GM18868 (cell line): ENCODE results near the gene RRP36.

Experiments
- ATAC-seq: cut with Tn5 transposase; IDR thresholded peaks from one replicate; pipeline ENCODE4 v1.9.1; 2021; ENCODE audit warnings: mild to moderate bottlenecking, moderate library complexity; ENCODE audit not compliant: unreplicated experiment

Gene RRP36

GRCh38 chr6:43006251-43006650 is 15.2 kb upstream of the RRP36 start:
- ATAC-seq, result no peak

DNA sequence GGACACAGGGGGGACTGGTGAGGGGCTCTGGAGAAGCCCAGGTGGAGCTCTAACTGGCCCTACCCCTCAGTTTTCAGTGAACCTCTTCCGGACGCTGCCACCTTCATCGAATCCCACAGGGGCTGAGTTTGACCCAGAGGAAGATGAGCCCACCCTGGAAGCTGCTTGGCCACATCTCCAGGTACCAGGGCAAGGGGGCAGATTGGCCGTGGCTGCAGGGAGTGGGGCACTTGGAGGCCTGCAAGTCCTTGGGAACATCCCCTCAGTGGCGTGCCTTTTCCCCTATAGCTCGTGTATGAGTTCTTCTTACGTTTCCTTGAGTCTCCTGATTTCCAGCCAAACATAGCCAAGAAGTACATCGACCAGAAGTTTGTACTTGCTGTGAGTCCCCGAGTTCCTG is 14.3 kb upstream of the RRP36 start:
- no peak for ATAC-seq

- no peak for ATAC-seq
Measured at GRCh38 chr6:43009124-43009523, 12.3 kb upstream of the RRP36 start.

DNA sequence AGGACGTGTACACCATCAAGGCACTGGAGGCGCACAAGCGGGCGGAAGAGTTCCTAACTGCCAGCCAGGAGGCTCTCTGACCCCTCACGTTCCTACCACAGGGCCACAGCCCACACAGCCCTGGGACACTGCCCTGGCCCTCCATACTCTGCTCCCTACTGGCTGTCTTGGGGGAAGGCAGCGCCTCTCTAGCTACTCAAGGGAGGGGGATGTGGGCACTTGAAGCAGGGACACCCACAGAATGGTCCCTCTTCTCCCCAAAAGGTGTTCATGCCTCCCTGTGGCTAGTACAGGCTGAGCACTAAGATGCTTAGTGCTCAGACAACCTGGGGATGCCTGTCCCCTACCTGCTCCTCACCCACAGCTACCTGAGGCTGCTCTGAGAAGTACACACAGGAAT is 10.2 kb upstream of the RRP36 start:
- no peak for ATAC-seq

DNA sequence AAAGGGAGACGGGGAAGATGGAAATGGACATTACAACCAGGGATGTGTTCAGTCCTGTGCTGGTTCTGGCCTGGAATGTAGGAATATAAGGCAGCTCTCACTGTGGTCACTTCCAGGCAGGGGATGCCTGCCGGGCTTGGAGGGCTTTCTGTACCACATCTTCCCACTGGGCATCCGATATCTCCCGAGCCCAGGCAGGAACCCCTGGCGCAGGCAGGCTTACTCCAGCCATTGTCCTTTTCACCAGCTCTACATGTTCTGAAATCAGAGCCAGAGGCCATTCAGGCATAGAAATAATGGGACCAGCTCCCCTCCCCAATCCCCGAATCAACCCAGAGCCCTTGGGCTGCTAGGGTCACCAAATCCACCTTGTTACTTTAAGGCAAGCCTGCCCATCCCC is 9.1 kb upstream of the RRP36 start:
- ATAC-seq, result no peak

- ATAC-seq, result peak; percentile 2
Measured at GRCh38 chr6:43013097-43013842, 8.2 kb upstream of the RRP36 start.

DNA sequence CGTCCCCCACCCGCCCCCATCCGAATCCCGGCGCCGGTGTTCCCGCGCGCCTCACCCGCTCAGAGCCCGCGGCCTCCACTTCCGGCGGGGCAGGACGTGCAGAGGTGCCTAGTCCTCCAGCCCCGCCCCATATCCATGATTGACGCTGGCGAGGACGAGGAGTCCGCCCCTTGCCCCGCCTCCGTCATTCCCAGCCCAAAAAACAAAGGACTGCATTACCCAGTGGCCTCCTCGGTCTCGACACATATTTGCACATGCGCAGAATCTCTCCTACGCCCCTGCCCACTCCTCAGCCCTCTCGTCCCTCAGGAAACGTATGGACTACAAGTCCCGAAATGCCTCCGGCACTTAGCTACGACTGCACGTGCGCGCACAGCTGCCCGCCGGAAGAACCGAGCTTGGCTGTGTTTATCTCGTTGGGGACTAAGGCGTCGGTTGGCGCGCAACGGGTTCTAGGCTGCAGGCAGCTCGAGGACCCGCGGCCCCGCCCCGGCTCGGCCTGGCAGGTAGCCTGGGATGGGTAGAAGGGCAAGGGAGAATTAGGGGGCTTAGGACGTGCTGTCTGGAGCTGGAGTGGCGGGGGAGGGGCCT is 7.5 kb upstream of the RRP36 start, which contains the start of the genes KLHDC3 and MEA1:
Gene KLHDC3 (plus strand): TSS at position 407 of the 591 bp plus-strand sequence. CDS start 2,944 bp downstream, outside the sequence.
Gene MEA1 (minus strand): TSS at position 104 of the 591 bp plus-strand sequence. CDS start 133 bp downstream, outside the sequence.
- peak; percentile 91 for ATAC-seq

DNA sequence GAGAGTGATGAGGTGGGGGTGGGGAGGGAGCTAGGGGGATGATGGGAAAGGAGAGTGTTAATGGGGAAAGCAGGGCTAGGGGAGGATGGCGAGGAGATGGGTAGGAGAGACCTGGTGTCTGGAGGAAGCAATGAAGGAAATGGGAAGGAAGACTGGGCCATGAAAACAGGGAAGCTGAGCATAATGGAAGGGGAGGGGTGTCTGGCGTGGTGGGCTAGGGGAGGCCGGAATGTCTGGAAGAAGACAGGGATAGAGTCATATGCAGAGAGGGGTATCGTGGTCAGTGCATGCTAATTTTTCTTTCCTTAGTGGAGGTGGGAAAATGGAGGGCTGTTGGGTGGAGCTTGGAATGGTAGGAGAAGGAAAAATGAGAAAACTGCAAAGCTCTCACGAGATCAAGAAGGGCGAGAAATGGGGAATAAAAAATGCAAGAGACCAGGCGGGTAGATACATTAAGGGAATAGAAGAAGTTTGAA is 7.0 kb upstream of the RRP36 start:
- no peak for ATAC-seq

DNA sequence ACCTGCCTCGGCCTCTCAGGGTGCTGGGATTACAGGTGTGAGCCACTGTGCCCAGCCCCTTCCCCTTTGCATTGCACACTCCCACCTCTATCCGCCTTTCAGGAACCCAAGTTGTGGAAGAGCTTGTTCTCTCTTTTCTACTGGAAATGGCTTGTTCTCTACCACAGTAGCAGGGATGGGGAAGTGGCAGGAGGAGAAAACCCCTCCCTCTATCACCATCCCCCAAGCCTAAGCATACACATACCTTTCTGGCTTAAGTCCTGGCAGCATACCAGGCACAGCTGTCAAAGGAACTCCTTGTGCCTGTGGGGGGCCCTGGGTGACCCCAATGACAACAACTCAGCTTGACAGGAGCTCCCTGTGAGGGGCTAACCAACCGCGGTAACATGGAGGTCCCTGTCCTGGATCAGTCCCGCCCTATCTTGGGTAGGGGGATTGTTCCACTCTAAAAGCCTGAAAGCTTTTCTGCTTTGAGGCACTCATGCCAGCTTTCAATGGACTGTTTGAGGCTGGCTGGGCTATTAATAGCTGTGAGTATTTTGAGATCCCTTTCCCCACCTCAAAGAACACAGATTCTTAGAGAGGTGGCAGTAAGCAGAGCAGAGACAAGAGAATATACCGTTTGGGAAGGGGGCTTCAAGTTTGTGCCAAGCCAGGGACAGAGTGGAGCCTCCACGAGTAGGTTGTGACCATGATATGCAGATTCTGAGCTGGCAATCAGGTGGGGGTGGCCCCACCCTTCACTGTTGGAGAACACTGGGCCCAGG is 5.1 kb upstream of the RRP36 start:
- no peak for ATAC-seq

DNA sequence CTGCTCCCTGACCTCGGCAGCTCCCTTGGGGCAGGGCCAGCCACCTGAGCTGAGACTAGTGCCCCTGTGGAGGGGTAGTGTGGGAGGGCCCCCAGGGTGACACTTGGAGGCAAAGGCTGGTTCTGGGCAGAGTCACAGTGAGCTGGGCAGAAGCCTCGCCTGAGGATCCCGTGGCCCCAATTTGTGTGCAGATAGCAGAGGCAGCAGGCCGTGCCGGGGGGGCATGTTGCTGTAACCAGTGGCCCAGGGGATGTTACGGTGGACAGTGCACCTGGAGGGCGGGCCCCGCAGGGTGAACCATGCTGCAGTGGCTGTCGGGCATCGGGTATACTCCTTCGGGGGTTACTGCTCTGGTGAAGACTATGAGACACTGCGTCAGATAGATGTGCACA is 4.5 kb upstream of the RRP36 start:
- ATAC-seq, result no peak

GRCh38 chr6:43019152-43019551 is 2.3 kb upstream of the RRP36 start:
- ATAC-seq, result no peak

- ATAC-seq, result no peak
Measured at GRCh38 chr6:43020052-43020705, 1.2 kb upstream of the RRP36 start.

DNA sequence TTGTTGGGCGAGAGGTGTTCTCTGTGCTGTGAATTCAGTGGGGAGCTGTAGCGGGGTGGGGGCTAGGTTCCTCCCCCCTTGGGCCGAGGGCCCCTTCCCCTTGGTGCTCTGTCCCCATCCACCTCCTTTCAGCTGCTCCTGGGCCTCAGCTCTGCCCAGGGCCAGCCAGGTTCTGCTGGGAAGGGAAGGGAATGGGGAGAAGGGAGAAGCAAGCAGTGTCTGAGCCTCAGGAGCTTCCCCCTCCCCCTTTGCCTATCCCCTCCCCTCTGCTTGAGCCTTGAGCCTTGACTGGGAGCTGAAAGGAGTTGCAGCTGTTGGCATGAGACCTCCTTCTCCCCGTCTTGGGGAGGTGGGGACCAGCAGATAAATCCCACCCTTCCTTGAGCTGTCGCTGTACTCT is 576 bp upstream of the RRP36 start:
- no peak for ATAC-seq

GRCh38 chr6:43024436-43024835 is 3.0 kb downstream of the RRP36 start:
- ATAC-seq, result no peak

GRCh38 chr6:43026365-43026764 is 4.9 kb downstream of the RRP36 start:
- no peak for ATAC-seq

GRCh38 chr6:43029120-43029519 is 7.7 kb downstream of the RRP36 start:
- no peak for ATAC-seq

- no peak for ATAC-seq
Measured at GRCh38 chr6:43032326-43032725, 10.9 kb downstream of the RRP36 start.

GRCh38 chr6:43033496-43034189 is 12.2 kb downstream of the RRP36 start:
- ATAC-seq, result no peak

DNA sequence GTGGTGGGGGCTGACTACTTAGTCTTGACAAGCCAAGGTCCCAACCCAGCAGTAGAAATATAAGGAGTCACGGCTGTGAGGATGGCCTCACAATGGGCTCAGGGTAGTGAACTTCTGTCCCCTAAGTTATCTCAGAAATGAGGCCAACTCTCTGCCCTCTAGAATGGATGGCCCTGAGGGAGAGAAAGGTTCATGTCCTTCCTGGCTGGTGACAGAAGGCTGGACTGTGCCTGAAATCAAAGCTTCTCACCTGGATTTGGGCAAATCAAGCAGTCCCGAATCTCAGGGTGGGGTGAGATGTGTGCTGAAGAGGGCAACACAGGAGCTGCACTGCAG is 12.7 kb downstream of the RRP36 start:
- ATAC-seq, result no peak

GRCh38 chr6:43035495-43036194 is 14.2 kb downstream of the RRP36 start:
- no peak for ATAC-seq
